ENCODE measurements around the gene LRPPRC. TPM values are rescaled to one million over a fixed set of nuclear protein-coding genes. Genes with fewer than 3 reads are reported as not detected.

Gene LRPPRC
- total RNA-seq, 1 donor from 2014 or later, result 131 TPM

- H3K4me3 Mint-ChIP-seq, result no peak overlapping the region
- no peaks in the 10 kb centered on the region for H3K36me3 Mint-ChIP-seq (ENCODE audit: low read depth)
- H3K27ac Mint-ChIP-seq (ENCODE audit: unreplicated experiment), result no peak overlapping the region
- DNase-seq (ENCODE audit: low read depth, low spot score), result no peak
- peaks cover 51% of the 10 kb centered on the region for H3K27me3 Mint-ChIP-seq (ENCODE audit: low read depth)
- H3K4me1 Mint-ChIP-seq, result no peaks in the 10 kb centered on the region
- TF ChIP-seq CTCF (conservative IDR thresholded peaks at IDR 0.05), result no peak
- peaks cover 8% of the 10 kb centered on the region for H3K9me3 Mint-ChIP-seq
These were observed 123.6 kb downstream of the LRPPRC start for GRCh38 chr2:43872151-43872550.

- Mint-ChIP-seq H3K4me1 (no peaks in the 10 kb centered on the region), H3K27ac (ENCODE audit: unreplicated experiment) (no peak overlapping the region), H3K36me3 (ENCODE audit: low read depth) (no peaks in the 10 kb centered on the region), H3K27me3 (ENCODE audit: low read depth) (peaks cover 51% of the 10 kb centered on the region), H3K9me3 (no peaks in the 10 kb centered on the region), H3K4me3 (no peak overlapping the region)
- DNase-seq (ENCODE audit: low read depth, low spot score), result no peak
- TF ChIP-seq CTCF (conservative IDR thresholded peaks at IDR 0.05), result no peak
These were observed 140.5 kb downstream of the LRPPRC start for GRCh38 chr2:43855292-43855691.

GRCh38 chr2:43854671-43855070, 141.1 kb downstream of the LRPPRC start:
- H3K36me3 Mint-ChIP-seq (ENCODE audit: low read depth), result no peaks in the 10 kb centered on the region
- H3K27ac Mint-ChIP-seq (ENCODE audit: unreplicated experiment), result no peak overlapping the region
- no peaks in the 10 kb centered on the region for H3K4me1 Mint-ChIP-seq
- DNase-seq (ENCODE audit: low read depth, low spot score), result no peak
- peaks cover 47% of the 10 kb centered on the region for H3K27me3 Mint-ChIP-seq (ENCODE audit: low read depth)
- no peaks in the 10 kb centered on the region for H3K9me3 Mint-ChIP-seq
- no peak overlapping the region for H3K4me3 Mint-ChIP-seq
- no peak for TF ChIP-seq CTCF (conservative IDR thresholded peaks at IDR 0.05)

GRCh38 chr2:43853141-43854081, 142.4 kb downstream of the LRPPRC start:
- Mint-ChIP-seq H3K36me3 (ENCODE audit: low read depth) (no peaks in the 10 kb centered on the region), H3K27ac (ENCODE audit: unreplicated experiment) (no peak overlapping the region), H3K9me3 (no peaks in the 10 kb centered on the region), H3K27me3 (ENCODE audit: low read depth) (peaks cover 34% of the 10 kb centered on the region), H3K4me3 (no peak overlapping the region), H3K4me1 (no peaks in the 10 kb centered on the region)
- TF ChIP-seq CTCF (conservative IDR thresholded peaks at IDR 0.05), result no peak
- DNase-seq (ENCODE audit: low read depth, low spot score), result no peak

- H3K27me3 Mint-ChIP-seq (ENCODE audit: low read depth), result peaks cover 23% of the 10 kb centered on the region
- no peak overlapping the region for H3K4me3 Mint-ChIP-seq
- H3K4me1 Mint-ChIP-seq, result no peaks in the 10 kb centered on the region
These were observed 143.5 kb downstream of the LRPPRC start for GRCh38 chr2:43852196-43852730.

More at GRCh38 chr2:43852196-43852730, 143.5 kb downstream of the LRPPRC start:
- DNase-seq (ENCODE audit: low read depth, low spot score), result no peak
- H3K36me3 Mint-ChIP-seq (ENCODE audit: low read depth), result no peaks in the 10 kb centered on the region
- no peak for TF ChIP-seq CTCF (conservative IDR thresholded peaks at IDR 0.05)
- H3K9me3 Mint-ChIP-seq, result no peaks in the 10 kb centered on the region
- no peak overlapping the region for H3K27ac Mint-ChIP-seq (ENCODE audit: unreplicated experiment)
